Right ventricle myocardium superior (tissue), 1 donor: Measurements from ENCODE around the gene CITED4. TPM values are rescaled to one million over a fixed set of nuclear protein-coding genes. Genes with fewer than 3 reads are reported as not detected.

Experiments used
- ATAC-seq: fragments of 200-7000 bp; cut with Tn5 transposase; one replicate; pipeline ENCODE4 v1.9.1; 2020; ENCODE audit warnings: mild to moderate bottlenecking; ENCODE audit not compliant: poor library complexity
- DNase-seq: peaks from one replicate; pipeline ENCODE4 v3.0.0-alpha.2; 2020
- intact Hi-C: fragments of 100-400 bp; cut with DNase I; formaldehyde crosslinking; loops from one replicate; pipeline ENCODE4 v1.11.2; 2022
- total RNA-seq: library from RNA; stranded (reverse); fragmentation: NEBNext Ultra II Directional; extraction: Animal tissue kit (Norgen Biotek cat#: 25700); gene quantifications from one replicate; pipeline ENCODE4 v1.2.1, GENCODE V29; 2021
- donor health status: DM: no; HTN: yes; CAD: no; lungs with severe emphysema.

Gene CITED4
- total RNA-seq, 1 donor from 2014 or later = 43.6 TPM

DNA sequence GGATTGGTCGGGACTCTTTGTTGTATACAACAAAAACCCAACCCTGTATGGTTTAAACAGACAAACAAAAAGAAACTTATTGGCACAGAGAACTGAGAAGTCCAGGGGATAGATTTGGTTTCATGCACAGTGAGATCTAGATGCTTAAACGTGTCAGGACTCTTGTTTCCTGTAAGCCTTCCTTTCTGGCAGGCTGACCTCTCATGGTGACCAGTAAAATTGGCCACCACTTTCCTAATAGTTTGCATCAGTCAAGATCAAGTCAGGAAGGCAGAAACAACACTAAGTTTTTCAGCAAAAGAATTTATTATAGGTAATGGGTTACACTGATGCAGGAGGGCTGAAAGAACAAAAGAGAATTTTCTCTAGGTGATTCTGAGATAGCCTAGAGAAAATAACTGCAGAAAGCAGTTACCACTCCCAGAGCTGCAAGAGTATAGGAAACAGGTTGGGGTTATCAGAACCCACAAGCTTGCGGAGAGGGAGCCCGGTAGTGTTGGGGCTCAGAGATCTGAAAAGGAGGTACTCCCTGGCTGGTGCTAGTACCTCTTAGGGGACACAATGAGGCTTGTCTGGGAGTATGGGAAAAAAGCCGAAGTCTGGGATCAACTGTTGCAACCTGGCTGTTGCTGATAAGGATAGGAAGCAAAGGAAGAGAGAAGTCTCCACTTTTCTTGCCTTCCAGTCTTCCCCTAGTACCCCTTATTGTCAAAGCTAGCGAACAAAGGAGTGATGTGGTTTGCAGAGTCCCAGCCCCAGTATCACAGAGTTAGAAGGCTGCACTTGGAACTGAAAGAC lies 21.4 kb downstream of the CITED4 start:
- ATAC-seq = no peak
- intact Hi-C loops = no loop called here

DNA sequence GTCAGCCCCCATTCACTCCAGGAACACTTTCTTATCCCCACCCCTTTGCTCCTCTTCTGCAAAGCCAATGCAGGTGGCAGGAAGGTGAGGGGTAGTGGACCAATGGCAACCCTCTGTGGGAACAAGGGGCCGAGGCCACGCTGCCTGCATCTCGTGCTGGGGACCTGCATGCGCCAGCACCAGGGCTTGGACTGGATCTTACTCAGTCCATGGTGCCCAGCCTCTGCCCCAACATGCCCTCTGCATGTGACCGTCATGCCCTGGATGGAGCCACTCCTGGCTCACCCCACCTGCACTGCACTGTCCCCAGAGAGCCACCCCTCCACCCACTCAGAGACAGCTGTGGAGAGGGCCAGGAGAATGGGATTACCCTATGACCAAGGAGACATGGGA lies 22.2 kb downstream of the CITED4 start:
- no peak for ATAC-seq
- intact Hi-C loops = no loop called here
- no peak for DNase-seq

More for the DNA sequence above, 21.4 kb downstream of the CITED4 start:
- no peak for DNase-seq

DNA sequence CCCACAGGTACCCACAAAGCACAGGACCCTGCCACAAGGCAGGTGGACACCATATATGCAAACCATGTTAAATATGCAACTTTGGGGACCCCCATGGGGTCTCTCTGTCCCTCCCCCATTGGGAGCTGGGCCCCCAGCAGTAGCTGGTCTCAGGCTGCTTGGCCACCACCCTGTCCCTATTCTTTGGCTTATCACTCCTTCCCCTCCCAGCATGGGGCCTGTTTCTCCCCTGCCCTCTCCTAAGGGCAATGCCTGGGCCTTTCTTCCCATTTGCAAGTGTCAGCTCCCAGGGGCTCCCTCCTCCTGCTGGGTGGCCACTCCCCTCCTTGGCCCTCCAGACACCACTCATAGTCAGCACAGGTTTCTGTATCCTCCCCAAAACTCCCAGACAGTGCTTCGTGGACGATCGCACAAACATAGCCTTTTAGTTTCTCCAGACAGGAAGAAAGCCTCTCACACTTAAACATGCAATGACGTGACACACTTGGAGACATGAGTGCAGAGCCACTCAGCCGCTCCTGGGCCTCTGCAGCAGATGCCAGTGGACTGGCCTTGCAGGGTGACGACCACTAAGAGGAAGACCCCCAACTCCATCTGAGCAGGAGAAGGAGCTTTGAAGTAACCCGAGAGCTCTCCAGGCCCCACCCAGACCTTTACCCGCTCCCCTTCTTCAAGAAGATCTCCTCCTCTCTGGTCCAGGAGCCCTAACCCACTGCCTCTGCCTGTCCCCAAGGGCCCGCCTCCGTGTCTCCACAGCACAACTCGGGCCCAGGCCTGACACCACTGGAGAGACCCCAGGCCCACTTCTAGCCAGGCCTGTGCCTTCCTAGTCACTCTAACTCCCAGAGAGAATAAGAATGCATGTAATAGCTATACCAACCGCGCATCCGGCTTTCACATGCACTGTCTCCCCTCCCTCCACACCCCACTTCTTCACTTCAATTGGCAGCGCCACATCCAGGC lies 22.9 kb downstream of the CITED4 start:
- DNase-seq (no peak), ATAC-seq (no peak)
- intact Hi-C loops = no loop called here

DNA sequence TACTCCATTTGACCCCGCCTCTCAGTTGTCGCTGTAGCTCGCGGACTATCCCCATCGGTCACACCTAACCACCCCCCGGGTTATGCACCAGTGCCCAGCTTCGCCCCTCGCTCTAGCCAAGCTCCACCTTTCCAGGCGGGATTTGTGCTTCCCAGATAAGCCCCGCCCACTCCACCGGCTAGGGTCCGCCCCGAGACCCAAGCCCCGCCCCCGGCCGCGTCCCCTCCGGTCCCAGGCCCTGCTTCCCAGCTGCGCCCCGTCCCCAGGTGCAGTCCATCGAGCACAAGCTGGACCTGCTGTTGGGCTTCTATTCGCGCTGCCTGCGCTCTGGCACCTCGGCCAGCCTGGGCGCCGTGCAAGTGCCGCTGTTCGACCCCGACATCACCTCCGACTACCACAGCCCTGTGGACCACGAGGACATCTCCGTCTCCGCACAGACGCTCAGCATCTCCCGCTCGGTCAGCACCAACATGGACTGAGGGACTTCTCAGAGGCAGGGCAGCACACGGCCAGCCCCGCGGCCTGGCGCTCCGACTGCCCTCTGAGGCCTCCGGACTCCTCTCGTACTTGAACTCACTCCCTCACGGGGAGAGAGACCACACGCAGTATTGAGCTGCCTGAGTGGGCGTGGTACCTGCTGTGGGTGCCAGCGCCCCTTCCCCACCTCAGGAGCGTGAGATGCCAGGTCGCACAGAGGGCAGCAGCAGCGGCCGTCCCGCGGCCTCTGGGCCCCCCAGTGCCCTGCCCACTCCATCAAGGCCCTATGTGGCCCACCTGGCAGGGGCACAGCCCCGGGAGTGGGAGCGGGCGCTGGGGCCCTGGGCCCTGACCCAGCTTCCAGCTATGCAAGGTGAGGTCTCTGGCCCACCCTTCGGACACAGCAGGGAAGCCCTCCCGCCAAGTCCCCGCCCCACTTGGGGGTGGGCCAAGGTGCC lies 23.9 kb downstream of the CITED4 start:
- ATAC-seq = peak; percentile 22
- intact Hi-C loops = no loop called here
- DNase-seq = no peak

DNA sequence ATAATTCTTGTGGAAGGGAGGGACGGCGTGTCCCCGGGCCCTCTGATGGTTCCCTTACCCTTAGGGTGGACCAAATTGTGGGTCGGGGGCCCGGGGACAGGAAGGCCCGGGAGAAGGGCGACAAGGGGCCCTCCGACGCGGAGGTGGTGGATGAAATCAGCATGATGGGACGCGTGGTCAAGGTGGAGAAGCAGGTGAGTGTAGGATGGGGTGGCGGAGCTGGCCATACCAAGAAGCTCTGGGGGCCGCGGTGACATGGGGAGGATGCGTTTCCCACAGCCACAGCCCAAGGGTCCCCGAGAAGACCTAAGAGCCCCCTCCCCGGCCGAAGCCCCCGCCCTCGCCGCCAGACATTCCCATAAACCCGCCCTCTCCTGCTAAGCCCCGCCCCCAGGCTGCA lies 24.6 kb downstream of the CITED4 start:
- intact Hi-C loops = no loop called here
- ATAC-seq = no peak
- DNase-seq = no peak

DNA sequence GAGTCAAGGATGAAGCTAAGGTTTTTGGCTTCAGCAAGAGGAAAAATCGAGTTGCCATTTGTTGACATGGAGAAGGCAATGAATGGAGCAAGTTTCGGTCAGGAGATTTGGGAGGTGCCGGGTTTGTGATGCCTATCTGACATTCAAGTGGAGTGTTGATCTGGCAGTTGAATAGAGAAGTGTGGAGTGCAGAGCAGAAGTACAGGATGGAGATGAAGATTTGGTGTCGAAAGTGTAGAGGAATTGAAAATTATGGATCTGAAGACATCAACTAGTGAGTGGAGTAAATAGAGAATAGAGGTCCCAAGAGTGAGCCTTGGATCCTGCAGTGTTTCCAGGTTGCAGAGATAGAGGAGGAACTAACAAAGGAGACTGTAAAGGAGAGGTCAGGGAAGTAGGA lies 25.9 kb downstream of the CITED4 start:
- intact Hi-C loops = no loop called here
- no peak for DNase-seq
- no peak for ATAC-seq

DNA sequence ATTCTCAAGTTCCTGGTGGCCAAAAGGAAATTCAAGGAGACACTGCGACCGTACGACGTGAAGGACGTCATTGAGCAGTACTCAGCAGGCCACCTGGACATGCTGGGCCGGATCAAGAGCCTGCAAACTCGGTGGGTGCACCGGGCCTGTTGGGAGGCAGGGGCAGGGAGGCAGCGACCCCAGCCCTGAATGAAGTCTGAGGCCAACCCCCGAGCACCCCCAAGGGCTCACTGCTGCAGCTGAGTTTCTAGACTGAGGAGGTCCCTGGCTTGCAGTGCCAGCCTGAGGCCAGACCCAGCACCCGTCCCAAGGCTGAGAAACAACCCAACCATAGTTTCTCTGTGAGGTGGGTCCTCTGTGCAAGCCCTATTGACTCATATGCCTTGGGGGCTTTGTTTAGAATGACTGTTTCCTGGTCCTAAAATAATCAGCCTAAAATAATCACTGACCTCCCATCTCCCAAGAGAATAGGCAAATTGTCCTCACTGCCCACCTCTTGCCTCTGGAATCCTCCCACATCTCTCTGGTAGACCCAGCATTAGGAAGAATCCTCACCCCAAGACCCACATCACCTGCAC lies 27.1 kb downstream of the CITED4 start:
- intact Hi-C loops = no loop called here
- ATAC-seq (no peak), DNase-seq (no peak)

DNA sequence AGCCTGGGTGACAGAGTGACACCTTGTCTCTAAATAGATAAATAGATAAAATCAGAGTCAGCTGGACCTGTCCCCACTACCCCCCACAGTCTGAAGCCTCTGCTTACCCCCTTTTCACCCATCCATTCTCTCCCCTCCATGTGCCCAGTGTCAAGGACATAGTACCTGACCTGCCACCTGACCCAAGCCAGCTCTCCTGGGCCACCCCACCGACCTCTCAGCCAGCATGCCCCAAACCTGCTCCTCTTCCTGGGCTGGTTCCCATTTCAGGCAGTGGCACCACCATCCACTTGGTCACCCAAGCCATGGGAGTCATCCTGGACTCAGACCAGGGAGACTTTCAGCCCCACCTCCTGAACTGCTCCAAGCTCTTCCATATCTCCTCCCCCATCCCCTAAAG lies 28.2 kb downstream of the CITED4 start:
- ATAC-seq (no peak), DNase-seq (no peak)
- intact Hi-C loops = no loop called here

DNA sequence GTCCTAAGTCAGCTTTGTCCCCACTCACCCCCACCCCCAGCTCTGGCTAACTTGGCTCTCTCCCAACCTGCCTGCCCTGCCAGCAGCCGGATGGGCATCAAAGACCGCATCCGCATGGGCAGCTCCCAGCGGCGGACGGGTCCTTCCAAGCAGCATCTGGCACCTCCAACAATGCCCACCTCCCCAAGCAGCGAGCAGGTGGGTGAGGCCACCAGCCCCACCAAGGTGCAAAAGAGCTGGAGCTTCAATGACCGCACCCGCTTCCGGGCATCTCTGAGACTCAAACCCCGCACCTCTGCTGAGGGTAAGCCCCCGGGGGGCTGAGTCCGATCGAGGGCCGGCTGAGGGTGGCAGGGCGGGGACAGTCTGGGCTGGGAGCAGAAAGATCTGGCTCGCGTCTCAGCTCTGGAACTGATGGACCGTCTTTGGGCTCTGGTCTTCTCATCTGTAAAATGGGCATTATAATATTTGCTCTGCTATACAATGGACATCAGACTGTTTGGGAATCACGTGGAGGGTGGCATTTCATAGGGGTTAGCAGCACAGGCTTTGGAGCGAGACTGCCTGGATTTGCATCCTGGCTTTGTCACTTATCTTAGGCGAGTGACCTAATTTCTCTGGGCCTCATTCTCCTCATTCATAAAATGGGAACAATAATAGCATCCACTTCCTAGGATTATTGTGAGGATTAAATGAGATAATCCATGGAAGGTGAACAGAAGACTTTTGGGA lies 31.0 kb downstream of the CITED4 start:
- DNase-seq (no peak), ATAC-seq (no peak)
- intact Hi-C loops = no loop called here

DNA sequence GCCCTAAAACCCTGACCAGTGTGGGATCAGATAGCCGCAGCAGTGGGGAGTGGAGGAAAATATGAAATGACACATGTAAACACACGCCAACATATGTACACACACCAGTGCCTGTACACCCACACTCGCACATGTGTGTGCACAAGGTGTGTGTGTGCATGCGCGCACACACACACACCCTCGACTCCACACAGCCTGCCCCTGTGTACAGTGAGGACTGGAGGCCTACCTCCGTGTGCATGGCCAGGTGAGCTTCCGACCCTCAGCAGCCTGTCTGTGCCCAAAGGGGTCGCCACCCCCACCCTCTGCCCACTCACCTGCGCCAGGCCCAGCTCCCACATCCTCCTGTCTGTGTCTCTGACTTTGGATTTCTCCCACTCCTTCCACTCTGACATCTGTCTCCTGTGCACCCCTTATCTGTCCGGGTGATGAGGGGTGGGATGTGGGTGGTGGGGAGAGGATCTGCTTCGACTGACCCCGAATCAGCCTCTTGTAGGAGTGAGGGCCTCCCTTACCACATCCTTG lies 31.7 kb downstream of the CITED4 start:
- intact Hi-C loops = no loop called here
- no peak for DNase-seq
- no peak for ATAC-seq

DNA sequence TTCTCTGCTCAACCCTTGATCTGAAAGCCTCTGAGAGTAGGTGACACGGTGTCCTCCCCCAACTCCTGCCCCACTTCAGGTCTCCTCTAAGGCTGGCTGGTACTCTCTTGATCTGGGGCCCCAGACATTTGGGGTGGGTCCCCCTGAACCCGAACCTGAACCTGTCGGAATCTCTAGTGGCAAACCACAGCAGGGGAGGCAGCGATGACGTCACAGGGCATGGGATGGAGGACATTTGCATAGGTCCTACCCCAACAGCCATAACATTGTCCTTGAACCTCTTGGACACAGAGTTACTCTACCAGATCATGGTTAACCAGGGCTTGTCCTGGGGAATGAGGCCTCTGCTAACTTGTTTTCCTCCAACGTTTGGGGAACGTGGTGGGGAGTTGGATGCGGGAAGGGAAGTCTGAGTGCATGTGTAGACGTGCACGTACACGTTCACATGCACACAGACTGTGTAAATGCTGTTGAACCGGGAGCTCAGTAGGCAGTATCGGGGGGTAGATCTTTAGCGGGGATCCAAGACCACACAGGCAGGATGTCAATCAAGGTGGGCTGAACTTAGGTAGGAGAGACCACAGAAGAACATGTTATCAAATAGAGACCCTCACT lies 32.4 kb downstream of the CITED4 start:
- ATAC-seq (no peak), DNase-seq (no peak)
- intact Hi-C loops = no loop called here

DNA sequence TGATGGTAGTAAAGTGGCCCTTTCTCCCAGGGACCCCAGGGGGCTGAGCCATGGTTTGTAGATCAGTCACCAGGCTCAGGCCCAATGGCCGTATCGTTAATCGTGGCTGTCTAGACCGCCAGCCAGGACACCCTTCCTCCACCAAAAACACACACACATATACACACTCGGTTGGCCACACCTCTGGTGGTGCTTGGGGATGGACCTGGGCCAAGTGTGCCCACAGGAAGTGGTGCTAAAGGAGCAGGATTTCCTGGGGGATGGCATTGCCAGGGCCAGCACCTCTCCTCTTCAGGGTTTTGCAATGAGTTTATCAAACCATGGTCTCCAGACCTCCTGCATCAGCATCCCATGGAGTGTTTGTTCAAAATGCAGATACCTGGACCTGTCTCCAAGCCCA lies 36.2 kb downstream of the CITED4 start:
- no peak for DNase-seq
- intact Hi-C loops = no loop called here
- no peak for ATAC-seq

DNA sequence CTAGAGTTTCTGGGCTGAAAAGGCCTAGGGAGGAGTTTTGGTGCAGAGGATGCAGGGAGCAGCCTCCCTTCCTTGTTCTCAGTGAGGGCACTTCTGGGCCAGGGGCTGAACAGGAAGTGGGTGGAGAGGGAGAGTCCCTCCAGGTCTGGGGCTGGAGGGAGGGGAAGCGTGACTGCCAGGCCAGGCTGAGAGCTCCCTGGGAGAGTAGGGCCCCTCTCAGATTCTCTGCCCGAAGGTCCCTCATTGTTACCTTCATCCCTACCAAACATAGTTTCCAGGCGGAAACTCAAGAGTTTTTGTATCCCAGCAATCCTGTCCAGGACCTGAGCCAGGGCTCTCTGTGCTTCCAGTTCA lies 36.8 kb downstream of the CITED4 start:
- ATAC-seq (no peak), DNase-seq (no peak)
- intact Hi-C loops = no loop called here

DNA sequence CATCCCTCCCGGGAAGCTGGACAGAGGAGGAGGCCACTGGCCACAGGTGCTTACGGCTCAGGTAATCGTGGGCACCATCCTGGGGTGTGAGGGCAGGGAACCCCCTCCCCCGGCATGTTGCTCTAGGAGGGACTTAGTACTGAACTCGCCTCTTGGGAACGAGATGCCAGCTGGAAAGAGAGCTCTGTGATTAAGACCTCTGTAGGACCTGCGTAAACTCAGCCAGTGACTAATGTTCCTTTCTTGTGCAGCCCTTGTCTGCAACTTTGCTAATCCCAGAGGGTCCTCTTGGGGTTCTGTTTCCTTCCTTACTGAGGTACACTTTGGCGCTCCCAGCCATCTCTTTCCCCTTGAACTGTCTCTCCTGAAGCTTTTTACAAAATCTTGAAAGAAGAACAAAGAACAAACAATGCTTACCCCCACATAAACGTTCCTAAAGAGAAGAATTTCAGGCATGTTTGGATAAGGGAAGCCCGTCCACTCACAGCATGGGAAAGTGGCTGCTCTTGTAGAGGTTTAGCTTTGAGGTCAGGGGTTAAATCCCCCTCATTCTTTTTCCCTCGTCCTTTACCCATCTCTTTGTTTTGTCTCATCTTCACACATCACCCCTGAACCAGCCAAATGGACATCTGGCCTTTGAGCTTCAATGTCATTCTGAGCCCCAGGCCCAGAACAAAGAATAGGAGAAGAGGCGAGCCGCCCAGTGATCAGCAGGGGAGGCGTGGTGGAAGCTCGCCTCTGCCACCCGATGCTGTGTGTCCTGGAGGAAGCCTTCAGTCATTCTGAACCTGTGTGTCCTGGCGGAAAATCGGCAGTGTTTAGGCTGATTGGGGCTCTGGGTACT lies 37.4 kb downstream of the CITED4 start:
- DNase-seq (no peak), ATAC-seq (no peak)
- intact Hi-C loops = no loop called here

DNA sequence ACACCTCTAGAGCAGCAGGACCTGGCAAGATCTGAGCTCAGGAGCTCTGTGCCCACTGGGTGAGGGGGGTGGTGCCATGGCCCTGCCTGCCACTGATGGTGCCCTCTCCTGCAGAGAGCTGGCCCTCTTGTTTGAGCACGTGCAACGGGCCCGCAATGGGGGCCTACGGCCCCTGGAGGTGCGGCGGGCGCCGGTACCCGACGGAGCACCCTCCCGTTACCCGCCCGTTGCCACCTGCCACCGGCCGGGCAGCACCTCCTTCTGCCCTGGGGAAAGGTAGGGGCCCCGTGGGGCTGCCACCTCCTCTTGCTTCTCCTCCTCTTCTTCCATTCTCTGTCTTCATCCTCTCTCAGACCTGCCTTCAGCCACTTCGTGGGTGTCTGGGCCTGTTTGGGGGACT lies 38.2 kb downstream of the CITED4 start:
- ATAC-seq (no peak), DNase-seq (no peak)
- intact Hi-C loops = no loop called here

DNA sequence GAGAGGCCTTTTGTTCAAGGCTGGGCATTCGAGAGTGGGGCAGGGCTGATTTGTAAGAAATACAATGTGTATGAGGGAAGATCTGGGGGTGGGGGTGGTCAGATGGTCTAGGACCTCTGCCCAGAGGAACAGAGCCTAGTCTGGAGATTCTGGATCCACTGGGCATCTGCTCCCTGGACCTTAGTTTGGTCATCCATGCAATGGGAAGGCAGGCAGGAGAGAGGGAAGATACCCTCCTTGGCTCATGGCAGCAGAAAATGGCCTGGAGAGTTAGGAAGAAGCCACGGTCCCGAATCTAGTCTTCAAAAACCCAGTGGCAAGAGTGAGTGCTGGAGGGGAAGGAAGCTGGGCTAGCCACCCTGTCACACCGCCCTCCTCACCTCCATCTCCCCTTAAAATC lies 38.8 kb downstream of the CITED4 start:
- ATAC-seq = no peak
- no peak for DNase-seq
- intact Hi-C loops = no loop called here

DNA sequence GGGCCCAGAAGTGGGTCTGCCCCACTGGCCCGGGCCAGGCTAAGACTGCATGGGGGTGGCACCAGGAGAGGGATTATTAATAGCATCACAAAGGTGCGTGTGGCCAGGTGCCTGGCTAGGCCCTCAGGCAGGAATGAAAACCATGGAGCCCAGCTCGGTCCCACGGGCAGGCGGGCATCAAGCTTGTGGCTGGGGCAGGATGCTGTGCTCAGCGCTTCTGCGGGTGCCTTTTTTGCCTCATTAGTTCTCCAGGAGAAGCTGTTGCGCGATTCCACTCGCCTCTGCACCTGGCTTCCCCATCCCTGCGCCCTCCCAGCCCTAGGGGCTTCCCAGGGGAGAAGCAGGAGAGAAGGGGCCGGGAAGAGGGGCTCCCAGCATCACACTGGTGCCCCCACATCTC lies 39.3 kb downstream of the CITED4 start:
- intact Hi-C loops = no loop called here
- ATAC-seq (no peak), DNase-seq (no peak)
